Body of pancreas (tissue), 4 donors: ENCODE measurements around the gene CHST13. TPM values are rescaled to one million over a fixed set of nuclear protein-coding genes. Genes with fewer than 3 reads are reported as not detected.

Experiments
- ATAC-seq: fragments of 150-250 bp; one replicate; pipeline ENCODE4 v1.9.1; 2016
- DNase-seq, 4 donors: peaks; one replicate each; pipeline ENCODE4 v3.0.0-alpha.2; 2019
- H3K27ac ChIP-seq, 4 donors: fragments of 200-600 bp; sonication (generic); 1 replicate in 3 of 4; 2 replicates in 1 of 4; pipeline versions ENCODE4 v1.5.1 to v1.6.1; 2016 to 2019; ENCODE audit warnings: mild to moderate bottlenecking in 1 of 4, mixed read lengths in 1 of 4, moderate library complexity in 1 of 4
- H3K27me3 ChIP-seq, 2 donors: fragments of 200-600 bp; sonication (generic); one replicate each; pipeline ENCODE4 v1.6.0; 2016; ENCODE audit warnings: mild to moderate bottlenecking in 1 of 2
- H3K36me3 ChIP-seq, 2 donors: fragments of 200-600 bp; sonication (generic); replicated peaks in 1 of 2; 2 replicates each; pipeline ENCODE4 v1.5.1; 2016; ENCODE audit warnings: low read depth in 2 of 2; ENCODE audit not compliant: insufficient read depth in 1 of 2
- H3K4me1 ChIP-seq: fragments of 200-600 bp; sonication (generic); one replicate; pipeline ENCODE4 v1.6.0; 2016
- H3K4me3 ChIP-seq, 2 donors: fragments of 200-600 bp; sonication (generic); 1 replicate in 1 of 2; 2 replicates in 1 of 2; pipeline ENCODE4 v1.5.1; 2016 to 2019
- H3K9me3 ChIP-seq, 3 donors: fragments of 200-600 bp; sonication (generic); 1 replicate in 2 of 3; 2 replicates in 1 of 3; pipeline ENCODE4 v1.5.1; 2016
- CTCF ChIP-seq, 7 experiments: fragments of 450-650 bp in 4 of 7; fragments of 200-600 bp in 3 of 7; sonication (generic) in 3 of 7; IDR thresholded peaks; one replicate each; pipeline ENCODE4 v1.5.1; 2016 to 2019; ENCODE audit warnings: antibody characterized with exemption in 7 of 7
- POLR2A ChIP-seq, 3 donors: fragments of 450-650 bp; IDR thresholded peaks; one replicate each; pipeline ENCODE4 v1.6.1; 2016; ENCODE audit warnings: antibody characterized with exemption in 3 of 3, mild to moderate bottlenecking in 2 of 3
- WGBS, 2 donors: methylation state at CpG; one replicate each; pipeline ENCODE4 v1.1.5; 2017; 5-methylcytosine and 5-hydroxymethylcytosine counted together
- intact Hi-C: fragments of 100-400 bp; cut with DNase I; formaldehyde crosslinking; loops from one replicate; pipeline ENCODE4 v1.15.1; 2023
- total RNA-seq, 2 donors: library from RNA; depleted of rRNA; stranded (reverse); fragments of >200 nt; gene quantifications; one replicate each; pipeline ENCODE4 v1.1.0, GENCODE V29; 2016

Gene CHST13
- total RNA-seq, 2 donors from 2014 or later, result 2.3 TPM; not detected in 1

GRCh38 chr3:126480206-126480605, 43.7 kb upstream of the CHST13 start:
- WGBS, 2 donors, result 84 to 91% methylated on average over 5 of the region's 5 CpGs
- Histone ChIP-seq H3K4me3 (no peak overlapping the region), H3K9me3 (no peaks in the 10 kb centered on the region), H3K27ac (no peak overlapping the region), H3K36me3 (no peaks in the 10 kb centered on the region), H3K27me3 (no peaks in the 10 kb centered on the region), H3K4me1 (no peaks in the 10 kb centered on the region)
- TF ChIP-seq POLR2A (IDR thresholded peaks at IDR 0.05), result no peak
- no peak for TF ChIP-seq CTCF (IDR thresholded peaks at IDR 0.05)
- DNase-seq, result no peak
- ATAC-seq, result no peak
- intact Hi-C loops, result no loop called here

- Histone ChIP-seq H3K27me3 (no peaks in the 10 kb centered on the region), H3K27ac (no peak overlapping the region), H3K4me1 (no peaks in the 10 kb centered on the region), H3K4me3 (no peak overlapping the region), H3K36me3 (no peaks in the 10 kb centered on the region), H3K9me3 (no peaks in the 10 kb centered on the region)
- no peak for TF ChIP-seq POLR2A (IDR thresholded peaks at IDR 0.05)
- no peak for TF ChIP-seq CTCF (IDR thresholded peaks at IDR 0.05)
- intact Hi-C loops, result no loop called here
- WGBS, 2 donors, result 72 to 77% methylated on average over 8 of the region's 8 CpGs
- ATAC-seq, result no peak
- no peak for DNase-seq
These were observed 43.1 kb upstream of the CHST13 start for GRCh38 chr3:126480861-126481260.

- intact Hi-C loops, result no loop called here
- Histone ChIP-seq H3K27me3 (no peaks in the 10 kb centered on the region), H3K4me1 (no peaks in the 10 kb centered on the region), H3K27ac (no peak overlapping the region), H3K36me3 (no peaks in the 10 kb centered on the region), H3K4me3 (no peak overlapping the region), H3K9me3 (no peaks in the 10 kb centered on the region)
- DNase-seq (peak in 1 of 4 donors; percentile 15), ATAC-seq (no peak)
- no peak for TF ChIP-seq POLR2A (IDR thresholded peaks at IDR 0.05)
- TF ChIP-seq CTCF (IDR thresholded peaks at IDR 0.05), result no peak
- 70 to 82% methylated on average over 8 to 13 of the region's 16 CpGs for WGBS, 2 donors
These were observed 42.0 kb upstream of the CHST13 start for GRCh38 chr3:126481808-126482502.

- no peaks in the 10 kb centered on the region for H3K27me3 ChIP-seq
- no peaks in the 10 kb centered on the region for H3K9me3 ChIP-seq
- H3K36me3 ChIP-seq, result no peaks in the 10 kb centered on the region
- intact Hi-C loops, result no loop called here
- no peaks in the 10 kb centered on the region for H3K4me1 ChIP-seq
- no peak for TF ChIP-seq CTCF (IDR thresholded peaks at IDR 0.05)
- no peak for TF ChIP-seq POLR2A (IDR thresholded peaks at IDR 0.05)
- H3K27ac ChIP-seq, result no peak overlapping the region
- WGBS, 2 donors, result 79 to 94% methylated on average over 14 to 15 of the region's 15 CpGs
- peak in 1 of 4 donors; percentile 2 for DNase-seq
- no peak for ATAC-seq
- H3K4me3 ChIP-seq, result no peak overlapping the region
These were observed 41.3 kb upstream of the CHST13 start for GRCh38 chr3:126482503-126483255.
